WTC11 (cell line): ENCODE results near the gene ABCC9. TPM values are rescaled to one million over a fixed set of nuclear protein-coding genes. Genes with fewer than 3 reads are reported as not detected.

Experiments used
- ATAC-seq: fragments of 200-7000 bp; cut with Tn5 transposase; 2 replicates; pipeline ENCODE4 v1.10.0; 2021; ENCODE audit warnings: mild to moderate bottlenecking, moderate library complexity
- CTCF ChIA-PET: fragments of 300-600 bp; sonication (Branson Sonifier 250); formaldehyde crosslinking; loops from one replicate; lab custom pipeline; 2021; ENCODE audit warnings: antibody characterized with exemption; lab: Charles Lee
- POLR2A ChIA-PET: fragments of 350-600 bp; sonication (Branson Sonifier 250); formaldehyde crosslinking; loops from one replicate; lab custom pipeline; 2021; ENCODE audit warnings: antibody characterized with exemption; lab: Charles Lee
- DNase-seq: peaks from one replicate; pipeline ENCODE4 v3.0.0; 2021; ENCODE audit warnings: low spot score
- H3K27ac Mint-ChIP-seq: 2 replicates; pipeline ENCODE4 v1.8.0; 2021; ENCODE audit warnings: mixed read lengths
- H3K27me3 Mint-ChIP-seq: 2 replicates; pipeline ENCODE4 v1.8.0; 2021; ENCODE audit warnings: low read depth, mild to moderate bottlenecking, moderate library complexity, mixed read lengths
- H3K36me3 Mint-ChIP-seq: 2 replicates; pipeline ENCODE4 v1.8.0; 2021; ENCODE audit warnings: mixed read lengths
- H3K4me1 Mint-ChIP-seq: 2 replicates; pipeline ENCODE4 v1.8.0; 2022; ENCODE audit warnings: mixed read lengths
- H3K4me3 Mint-ChIP-seq: 2 replicates; pipeline ENCODE4 v1.8.0; 2021; ENCODE audit warnings: mild to moderate bottlenecking, moderate library complexity, mixed read lengths
- H3K9me3 Mint-ChIP-seq: 2 replicates; pipeline ENCODE4 v1.8.0; 2021; ENCODE audit warnings: mixed read lengths
- ATF1 ChIP-seq: sonication (generic); formaldehyde crosslinking; IDR thresholded peaks from 2 replicates; pipeline ENCODE4 v1.8.1; 2023; ENCODE audit warnings: mild to moderate bottlenecking, moderate library complexity, missing genetic modification reagents
- CTCF ChIP-seq: fragments of 200-600 bp; IDR thresholded peaks from 2 replicates; pipeline ENCODE4 v1.8.0; 2022; ENCODE audit warnings: antibody characterized with exemption
- E2F1 ChIP-seq: sonication (generic); formaldehyde crosslinking; IDR thresholded peaks from 2 replicates; pipeline ENCODE4 v1.8.0; 2022; ENCODE audit warnings: mild to moderate bottlenecking, missing genetic modification reagents
- ELF4 ChIP-seq: sonication (generic); formaldehyde crosslinking; IDR thresholded peaks from 2 replicates; pipeline ENCODE4 v1.8.1; 2022; ENCODE audit warnings: low read depth, mild to moderate bottlenecking, moderate library complexity, missing genetic modification reagents
- FOXJ3 ChIP-seq: sonication (generic); formaldehyde crosslinking; IDR thresholded peaks from 2 replicates; pipeline ENCODE4 v1.9.0; 2021; ENCODE audit warnings: missing genetic modification reagents, mild to moderate bottlenecking, borderline replicate concordance
- GABPB1 ChIP-seq: sonication (generic); formaldehyde crosslinking; IDR thresholded peaks from 2 replicates; pipeline ENCODE4 v1.8.1; 2023; ENCODE audit warnings: mild to moderate bottlenecking, missing genetic modification reagents
- GTF2I ChIP-seq: fragments of 250-450 bp; sonication (Bioruptor Pico); conservative IDR thresholded peaks from 2 replicates; pipeline ENCODE4 v1.4.0; 2021; ENCODE audit warnings: mild to moderate bottlenecking
- IRF1 ChIP-seq: sonication (generic); formaldehyde crosslinking; IDR thresholded peaks from 2 replicates; pipeline ENCODE4 v1.8.0; 2023; ENCODE audit warnings: missing genetic modification reagents
- IRF2 ChIP-seq: sonication (generic); formaldehyde crosslinking; IDR thresholded peaks from 2 replicates; pipeline ENCODE4 v1.8.0; 2022; ENCODE audit warnings: low read depth, missing genetic modification reagents, borderline replicate concordance
- KAT7 ChIP-seq: sonication (generic); formaldehyde crosslinking; IDR thresholded peaks from 2 replicates; pipeline ENCODE4 v1.8.1; 2023; ENCODE audit warnings: missing genetic modification reagents, mild to moderate bottlenecking, borderline replicate concordance
- NR2C2 ChIP-seq: sonication (generic); formaldehyde crosslinking; IDR thresholded peaks from 2 replicates; pipeline ENCODE4 v1.8.0; 2022; ENCODE audit warnings: mild to moderate bottlenecking, missing genetic modification reagents
- NR3C1 ChIP-seq: sonication (generic); formaldehyde crosslinking; conservative IDR thresholded peaks from 2 replicates; pipeline ENCODE4 v1.8.1; 2023; ENCODE audit warnings: low read depth, mild to moderate bottlenecking, missing genetic modification reagents
- PRRX2 ChIP-seq: fragments of 250-450 bp; sonication (Bioruptor Pico); IDR thresholded peaks from 2 replicates; pipeline ENCODE4 v1.8.0; 2021; ENCODE audit warnings: mild to moderate bottlenecking
- SMAD4 ChIP-seq: sonication (generic); formaldehyde crosslinking; IDR thresholded peaks from 2 replicates; pipeline ENCODE4 v1.8.0; 2022; ENCODE audit warnings: mild to moderate bottlenecking, missing genetic modification reagents
- TEAD4 ChIP-seq: sonication (generic); formaldehyde crosslinking; IDR thresholded peaks from 2 replicates; pipeline ENCODE4 v1.8.0; 2022; ENCODE audit warnings: mild to moderate bottlenecking, missing genetic modification reagents
- ZNF263 ChIP-seq: sonication (generic); formaldehyde crosslinking; IDR thresholded peaks from 2 replicates; pipeline ENCODE4 v1.8.1; 2022; ENCODE audit warnings: low read depth, mild to moderate bottlenecking, moderate library complexity, missing genetic modification reagents
- ZNF416 ChIP-seq: fragments of 250-450 bp; sonication (Bioruptor Pico); IDR thresholded peaks from 2 replicates; pipeline ENCODE4 v1.9.0; 2021; ENCODE audit warnings: mild to moderate bottlenecking, inconsistent platforms
- total RNA-seq: library from RNA; stranded (reverse); gene quantifications from 3 replicates; pipeline ENCODE4 v1.2.3, GENCODE V29; 2021
- TF ChIP-seq, protein P1 (sequence below): fragments of 250-450 bp; sonication (Bioruptor Pico); IDR thresholded peaks from 2 replicates; pipeline ENCODE4 v1.8.0; 2021; ENCODE audit warnings: mild to moderate bottlenecking
- TF ChIP-seq, protein P2 (sequence below): sonication (generic); formaldehyde crosslinking; IDR thresholded peaks from 2 replicates; pipeline ENCODE4 v1.8.0; 2023; ENCODE audit warnings: mild to moderate bottlenecking, missing genetic modification reagents
- TF ChIP-seq, protein P3 (sequence below): sonication (generic); formaldehyde crosslinking; IDR thresholded peaks from 2 replicates; pipeline ENCODE4 v1.8.1; 2023; ENCODE audit warnings: mild to moderate bottlenecking, missing genetic modification reagents, borderline replicate concordance

ABCC9 gene
- total RNA-seq, 1 experiment from 2014 or later, result 0.04 TPM

- no peaks in the 10 kb centered on the region for H3K9me3 Mint-ChIP-seq
- ATAC-seq, result no peak
- H3K27ac Mint-ChIP-seq, result no peak overlapping the region
- no peaks in the 10 kb centered on the region for H3K36me3 Mint-ChIP-seq
- TF ChIP-seq, protein P1, sequence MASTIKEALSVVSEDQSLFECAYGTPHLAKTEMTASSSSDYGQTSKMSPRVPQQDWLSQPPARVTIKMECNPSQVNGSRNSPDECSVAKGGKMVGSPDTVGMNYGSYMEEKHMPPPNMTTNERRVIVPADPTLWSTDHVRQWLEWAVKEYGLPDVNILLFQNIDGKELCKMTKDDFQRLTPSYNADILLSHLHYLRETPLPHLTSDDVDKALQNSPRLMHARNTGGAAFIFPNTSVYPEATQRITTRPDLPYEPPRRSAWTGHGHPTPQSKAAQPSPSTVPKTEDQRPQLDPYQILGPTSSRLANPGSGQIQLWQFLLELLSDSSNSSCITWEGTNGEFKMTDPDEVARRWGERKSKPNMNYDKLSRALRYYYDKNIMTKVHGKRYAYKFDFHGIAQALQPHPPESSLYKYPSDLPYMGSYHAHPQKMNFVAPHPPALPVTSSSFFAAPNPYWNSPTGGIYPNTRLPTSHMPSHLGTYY (CRISPR knock-in tag), result no peak
- TF ChIP-seq NR2C2 (CRISPR knock-in tag) (no peak), KAT7 (no peak), CTCF (no peak), TEAD4 (no peak)
- H3K27me3 Mint-ChIP-seq, result no peaks in the 10 kb centered on the region
- ChIA-PET CTCF (no interaction called here), POLR2A (no interaction called here)
- DNase-seq, result no peak
- no peak overlapping the region for H3K4me3 Mint-ChIP-seq
- H3K4me1 Mint-ChIP-seq, result no peaks in the 10 kb centered on the region
Measured at GRCh38 chr12:21882635-21883034, 58.6 kb downstream of the ABCC9 start.

DNA sequence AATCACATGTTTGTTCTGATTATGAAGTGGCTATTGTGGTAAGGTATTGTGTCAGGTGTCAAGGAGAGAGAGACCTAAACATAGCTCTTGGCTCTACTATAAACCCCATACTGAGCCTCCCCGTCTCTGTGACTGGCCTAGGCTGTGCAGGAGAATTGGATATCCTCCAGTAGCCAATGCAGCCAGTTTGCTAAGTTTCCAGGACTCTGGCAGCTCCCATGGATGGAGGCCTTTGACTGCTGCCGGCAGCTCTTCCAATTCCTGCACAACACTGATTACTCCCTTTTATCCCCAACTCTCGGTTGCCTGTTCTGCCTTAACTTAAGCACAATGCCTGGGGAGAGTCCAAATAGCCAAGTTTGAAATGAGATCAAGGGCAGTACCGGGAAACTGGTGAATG lies 59.3 kb downstream of the ABCC9 start:
- no peak for ATAC-seq
- no peak overlapping the region for H3K4me3 Mint-ChIP-seq

GRCh38 chr12:21879312-21879711 lies 61.9 kb downstream of the ABCC9 start:
- Mint-ChIP-seq H3K9me3 (peaks cover 5% of the 10 kb centered on the region), H3K4me3 (no peak overlapping the region), H3K4me1 (no peaks in the 10 kb centered on the region), H3K36me3 (no peaks in the 10 kb centered on the region), H3K27ac (no peak overlapping the region), H3K27me3 (no peaks in the 10 kb centered on the region)
- POLR2A ChIA-PET, result no interaction called here
- DNase-seq, result no peak
- ATAC-seq, result no peak
- CTCF ChIA-PET, result no interaction called here
- TF ChIP-seq ZNF416 (CRISPR knock-in tag) (no peak), SMAD4 (CRISPR knock-in tag) (no peak), PRRX2 (CRISPR knock-in tag) (no peak), IRF2 (CRISPR knock-in tag) (no peak), IRF1 (CRISPR knock-in tag) (no peak), ZNF263 (no peak), ELF4 (no peak), NR3C1 (no peak), NR2C2 (CRISPR knock-in tag) (no peak), GTF2I (CRISPR knock-in tag) (no peak), ATF1 (CRISPR knock-in tag) (no peak), GABPB1 (CRISPR knock-in tag) (no peak), FOXJ3 (CRISPR knock-in tag) (no peak)
- TF ChIP-seq, protein P2, sequence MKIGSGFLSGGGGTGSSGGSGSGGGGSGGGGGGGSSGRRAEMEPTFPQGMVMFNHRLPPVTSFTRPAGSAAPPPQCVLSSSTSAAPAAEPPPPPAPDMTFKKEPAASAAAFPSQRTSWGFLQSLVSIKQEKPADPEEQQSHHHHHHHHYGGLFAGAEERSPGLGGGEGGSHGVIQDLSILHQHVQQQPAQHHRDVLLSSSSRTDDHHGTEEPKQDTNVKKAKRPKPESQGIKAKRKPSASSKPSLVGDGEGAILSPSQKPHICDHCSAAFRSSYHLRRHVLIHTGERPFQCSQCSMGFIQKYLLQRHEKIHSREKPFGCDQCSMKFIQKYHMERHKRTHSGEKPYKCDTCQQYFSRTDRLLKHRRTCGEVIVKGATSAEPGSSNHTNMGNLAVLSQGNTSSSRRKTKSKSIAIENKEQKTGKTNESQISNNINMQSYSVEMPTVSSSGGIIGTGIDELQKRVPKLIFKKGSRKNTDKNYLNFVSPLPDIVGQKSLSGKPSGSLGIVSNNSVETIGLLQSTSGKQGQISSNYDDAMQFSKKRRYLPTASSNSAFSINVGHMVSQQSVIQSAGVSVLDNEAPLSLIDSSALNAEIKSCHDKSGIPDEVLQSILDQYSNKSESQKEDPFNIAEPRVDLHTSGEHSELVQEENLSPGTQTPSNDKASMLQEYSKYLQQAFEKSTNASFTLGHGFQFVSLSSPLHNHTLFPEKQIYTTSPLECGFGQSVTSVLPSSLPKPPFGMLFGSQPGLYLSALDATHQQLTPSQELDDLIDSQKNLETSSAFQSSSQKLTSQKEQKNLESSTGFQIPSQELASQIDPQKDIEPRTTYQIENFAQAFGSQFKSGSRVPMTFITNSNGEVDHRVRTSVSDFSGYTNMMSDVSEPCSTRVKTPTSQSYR (CRISPR knock-in tag), result no peak
- TF ChIP-seq, protein P3, sequence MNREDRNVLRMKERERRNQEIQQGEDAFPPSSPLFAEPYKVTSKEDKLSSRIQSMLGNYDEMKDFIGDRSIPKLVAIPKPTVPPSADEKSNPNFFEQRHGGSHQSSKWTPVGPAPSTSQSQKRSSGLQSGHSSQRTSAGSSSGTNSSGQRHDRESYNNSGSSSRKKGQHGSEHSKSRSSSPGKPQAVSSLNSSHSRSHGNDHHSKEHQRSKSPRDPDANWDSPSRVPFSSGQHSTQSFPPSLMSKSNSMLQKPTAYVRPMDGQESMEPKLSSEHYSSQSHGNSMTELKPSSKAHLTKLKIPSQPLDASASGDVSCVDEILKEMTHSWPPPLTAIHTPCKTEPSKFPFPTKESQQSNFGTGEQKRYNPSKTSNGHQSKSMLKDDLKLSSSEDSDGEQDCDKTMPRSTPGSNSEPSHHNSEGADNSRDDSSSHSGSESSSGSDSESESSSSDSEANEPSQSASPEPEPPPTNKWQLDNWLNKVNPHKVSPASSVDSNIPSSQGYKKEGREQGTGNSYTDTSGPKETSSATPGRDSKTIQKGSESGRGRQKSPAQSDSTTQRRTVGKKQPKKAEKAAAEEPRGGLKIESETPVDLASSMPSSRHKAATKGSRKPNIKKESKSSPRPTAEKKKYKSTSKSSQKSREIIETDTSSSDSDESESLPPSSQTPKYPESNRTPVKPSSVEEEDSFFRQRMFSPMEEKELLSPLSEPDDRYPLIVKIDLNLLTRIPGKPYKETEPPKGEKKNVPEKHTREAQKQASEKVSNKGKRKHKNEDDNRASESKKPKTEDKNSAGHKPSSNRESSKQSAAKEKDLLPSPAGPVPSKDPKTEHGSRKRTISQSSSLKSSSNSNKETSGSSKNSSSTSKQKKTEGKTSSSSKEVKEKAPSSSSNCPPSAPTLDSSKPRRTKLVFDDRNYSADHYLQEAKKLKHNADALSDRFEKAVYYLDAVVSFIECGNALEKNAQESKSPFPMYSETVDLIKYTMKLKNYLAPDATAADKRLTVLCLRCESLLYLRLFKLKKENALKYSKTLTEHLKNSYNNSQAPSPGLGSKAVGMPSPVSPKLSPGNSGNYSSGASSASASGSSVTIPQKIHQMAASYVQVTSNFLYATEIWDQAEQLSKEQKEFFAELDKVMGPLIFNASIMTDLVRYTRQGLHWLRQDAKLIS (CRISPR knock-in tag), result no peak

More for the DNA sequence above, 59.3 kb downstream of the ABCC9 start:
- no peak for TF ChIP-seq E2F1 (CRISPR knock-in tag)
- DNase-seq, result no peak
- ChIA-PET CTCF (no interaction called here), POLR2A (no interaction called here)
- Mint-ChIP-seq H3K9me3 (no peaks in the 10 kb centered on the region), H3K4me1 (no peaks in the 10 kb centered on the region), H3K36me3 (no peaks in the 10 kb centered on the region), H3K27me3 (no peaks in the 10 kb centered on the region), H3K27ac (no peak overlapping the region)
